Neuronal stem cell (in vitro differentiated cells): ENCODE results near the gene CYBA.
"Not testable (repeated sequence)": the region's sequence is repeated elsewhere in the genome, so short reads cannot be mapped to it uniquely, and the experiment has no call there.

Experiments used
- DNase-seq: peaks from one replicate; pipeline ENCODE4 v3.0.0-alpha.2; 2013; ENCODE audit warnings: low spot score
- H2AFZ ChIP-seq: one replicate; pipeline ENCODE4 v1.6.1; 2013; ENCODE audit warnings: mild to moderate bottlenecking, low read length, inconsistent platforms
- H2AK5ac ChIP-seq: 2 replicates; pipeline ENCODE4 v1.6.1; 2013; ENCODE audit warnings: low read depth, mild to moderate bottlenecking, inconsistent platforms, low read length, moderate library complexity, mixed read lengths
- H2BK120ac ChIP-seq: 2 replicates; pipeline ENCODE4 v1.6.1; 2013; ENCODE audit warnings: low read depth, mild to moderate bottlenecking, inconsistent platforms, low read length, moderate library complexity, mixed read lengths
- H2BK12ac ChIP-seq: one replicate; pipeline ENCODE4 v1.6.1; 2013; ENCODE audit warnings: low read length, inconsistent platforms
- H2BK15ac ChIP-seq: 2 replicates; pipeline ENCODE4 v1.6.1; 2013; ENCODE audit warnings: mild to moderate bottlenecking, low read length, inconsistent platforms, mixed read lengths
- H2BK5ac ChIP-seq: one replicate; pipeline ENCODE4 v1.6.1; 2013; ENCODE audit warnings: inconsistent platforms, mild to moderate bottlenecking, low read length, moderate library complexity
- H3K14ac ChIP-seq: one replicate; pipeline ENCODE4 v1.6.1; 2013; ENCODE audit warnings: low read length, inconsistent platforms
- H3K18ac ChIP-seq: 2 replicates; pipeline ENCODE4 v1.6.1; 2013; ENCODE audit warnings: low read length, inconsistent platforms
- H3K23ac ChIP-seq: 2 replicates; pipeline ENCODE4 v1.6.1; 2013; ENCODE audit warnings: low read depth, mild to moderate bottlenecking, mixed read lengths, low read length, inconsistent platforms; ENCODE audit not compliant: poor library complexity
- H3K27ac ChIP-seq: replicated peaks from 3 replicates; pipeline ENCODE4 v1.5.1; 2013; ENCODE audit warnings: low read length, inconsistent platforms
- H3K27me3 ChIP-seq, 3 experiments: 2 replicates each; pipeline ENCODE4 v1.6.1; 2013; ENCODE audit warnings: low read length in 3 of 3, mild to moderate bottlenecking in 2 of 3, inconsistent platforms in 1 of 3, low read depth in 1 of 3, mixed read lengths in 1 of 3, moderate library complexity in 1 of 3; ENCODE audit not compliant: control insufficient read depth in 3 of 3, insufficient read depth in 3 of 3
- H3K36me3 ChIP-seq, 2 donors: replicated peaks in 1 of 2; 2 replicates each; pipeline ENCODE4 v1.6.1; 2013; ENCODE audit warnings: low read length in 2 of 2; ENCODE audit not compliant: control insufficient read depth in 2 of 2, insufficient read depth in 2 of 2
- H3K4ac ChIP-seq: 2 replicates; pipeline ENCODE4 v1.6.1; 2013; ENCODE audit warnings: inconsistent platforms, mild to moderate bottlenecking, low read length, moderate library complexity
- H3K4me1 ChIP-seq, 2 donors: 1 replicate in 1 of 2; 2 replicates in 1 of 2; pipeline ENCODE4 v1.6.1; 2013; ENCODE audit warnings: low read length in 2 of 2, low read depth in 1 of 2; ENCODE audit not compliant: control insufficient read depth in 2 of 2, insufficient read depth in 1 of 2
- H3K4me2 ChIP-seq: one replicate; pipeline ENCODE4 v1.6.1; 2013; ENCODE audit warnings: mild to moderate bottlenecking, low read length, inconsistent platforms; ENCODE audit not compliant: insufficient read depth, poor library complexity, severe bottlenecking
- H3K4me3 ChIP-seq, 2 donors: 2 replicates each; pipeline ENCODE4 v1.5.1; 2013; ENCODE audit warnings: low read length in 2 of 2, mild to moderate bottlenecking in 2 of 2, inconsistent platforms in 1 of 2, moderate library complexity in 1 of 2
- H3K79me1 ChIP-seq: one replicate; pipeline ENCODE4 v1.6.1; 2013; ENCODE audit warnings: low read depth, mild to moderate bottlenecking, inconsistent platforms, low read length, moderate library complexity
- H3K9ac ChIP-seq: one replicate; pipeline ENCODE4 v1.6.1; 2013; ENCODE audit warnings: mild to moderate bottlenecking, low read depth, low read length, inconsistent platforms; ENCODE audit not compliant: poor library complexity
- H3K9me3 ChIP-seq, 2 donors: replicated peaks in 1 of 2; 2 replicates each; pipeline versions ENCODE3 to v1.6.1; 2013; ENCODE audit warnings: low read length in 2 of 2, mild to moderate bottlenecking in 2 of 2, inconsistent platforms in 1 of 2, low read depth in 1 of 2, mixed read lengths in 1 of 2, moderate library complexity in 1 of 2; ENCODE audit not compliant: control insufficient read depth in 2 of 2, insufficient read depth in 1 of 2
- H4K8ac ChIP-seq: one replicate; pipeline ENCODE4 v1.6.1; 2013; ENCODE audit warnings: low read depth, mild to moderate bottlenecking, inconsistent platforms, low read length, moderate library complexity
- H4K91ac ChIP-seq: one replicate; pipeline ENCODE4 v1.6.1; 2013; ENCODE audit warnings: low read length, low read depth, mild to moderate bottlenecking, inconsistent platforms; ENCODE audit not compliant: poor library complexity
- WGBS, 2 donors: extraction: QIAGEN DNeasy Blood & Tissue Kit; methylation state at CpG; one replicate each; pipeline ENCODE4 v1.1.7; 2013; ENCODE audit warnings: missing lambda C conversion rate in 2 of 2, mixed read lengths in 1 of 2; ENCODE audit not compliant: insufficient read length in 2 of 2, insufficient replicate concordance in 1 of 2; ENCODE audit errors: extremely low coverage in 2 of 2; 5-methylcytosine and 5-hydroxymethylcytosine counted together

Gene CYBA

DNA sequence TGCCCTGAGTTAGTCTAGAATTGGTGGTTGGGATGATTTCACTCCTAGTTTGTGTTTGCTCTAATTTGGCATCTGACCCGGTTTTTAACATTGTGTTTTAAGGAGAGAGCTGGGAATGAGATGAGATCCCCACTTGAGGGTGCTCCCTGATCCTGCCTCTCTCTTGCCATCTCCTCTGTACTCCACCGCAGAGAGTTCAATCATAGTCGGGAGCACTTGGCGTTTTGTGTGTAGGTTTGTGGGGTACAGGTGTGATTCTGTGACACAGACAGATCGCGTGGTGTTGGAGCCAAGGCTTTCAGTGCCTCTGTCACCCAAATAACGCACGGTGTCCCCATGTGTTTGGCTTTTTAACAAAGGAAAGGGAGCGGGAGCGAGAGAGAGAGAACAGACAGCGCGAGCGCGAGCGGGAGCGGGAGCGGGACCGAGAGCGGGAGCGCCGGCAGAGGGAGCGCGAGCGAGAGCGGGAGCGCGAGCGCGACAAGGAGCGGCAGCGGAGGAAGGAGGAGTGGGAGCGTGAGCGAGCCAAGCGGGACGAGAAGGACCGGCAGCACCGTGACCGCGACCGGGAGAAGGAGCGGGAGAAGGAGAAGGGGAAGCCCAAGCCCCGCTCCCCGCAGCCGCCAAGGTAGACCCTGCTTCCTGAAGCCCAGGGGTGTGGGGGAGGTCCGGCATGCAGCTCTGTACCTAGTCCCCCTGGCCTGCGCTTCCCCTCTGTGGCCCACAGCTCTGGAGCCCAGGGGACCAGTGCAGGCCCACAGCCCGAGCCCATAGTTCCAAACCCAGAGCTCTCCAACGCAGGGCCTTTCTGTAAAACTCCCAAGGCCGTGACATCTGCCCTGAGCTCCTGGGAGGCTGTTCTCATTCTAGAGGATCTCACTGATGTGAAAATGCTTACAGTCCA, 39.7 kb downstream of the CYBA start:
- no peak overlapping the region for H3K4me3 ChIP-seq
- peak overlapping the region; percentile 49 for H3K23ac ChIP-seq
- no peak overlapping the region for H3K27ac ChIP-seq
- H3K36me3 ChIP-seq: peaks cover 42 to 95% of the 10 kb centered on the region in 2 donors
- WGBS, 2 donors: no CpG with 5 or more reads among the region's 49 CpGs
- peak; percentile 18 for DNase-seq
- peaks cover 0 to 1% (median 0%) of the 10 kb centered on the region in 3 experiments for H3K27me3 ChIP-seq
- H3K4me2 ChIP-seq: peak overlapping the region; percentile 12
- H2BK15ac ChIP-seq: no peak overlapping the region
- H3K14ac ChIP-seq: peak overlapping the region; percentile 39
- no peak overlapping the region for H2BK120ac ChIP-seq
- no peak overlapping the region for H4K91ac ChIP-seq
- peak overlapping the region; percentile 51 for H2AK5ac ChIP-seq
- no peak overlapping the region for H2BK12ac ChIP-seq
- no peak overlapping the region for H3K4ac ChIP-seq
- H3K9me3 ChIP-seq: no peaks in the 10 kb centered on the region
- H2AFZ ChIP-seq: no peak overlapping the region
- no peak overlapping the region for H4K8ac ChIP-seq
- peaks cover 4% of the 10 kb centered on the region for H3K79me1 ChIP-seq
- H3K4me1 ChIP-seq: peaks cover 0 to 6% of the 10 kb centered on the region in 2 donors
- H3K9ac ChIP-seq: no peak overlapping the region
- peak overlapping the region; percentile 38 for H3K18ac ChIP-seq
- no peak overlapping the region for H2BK5ac ChIP-seq

DNA sequence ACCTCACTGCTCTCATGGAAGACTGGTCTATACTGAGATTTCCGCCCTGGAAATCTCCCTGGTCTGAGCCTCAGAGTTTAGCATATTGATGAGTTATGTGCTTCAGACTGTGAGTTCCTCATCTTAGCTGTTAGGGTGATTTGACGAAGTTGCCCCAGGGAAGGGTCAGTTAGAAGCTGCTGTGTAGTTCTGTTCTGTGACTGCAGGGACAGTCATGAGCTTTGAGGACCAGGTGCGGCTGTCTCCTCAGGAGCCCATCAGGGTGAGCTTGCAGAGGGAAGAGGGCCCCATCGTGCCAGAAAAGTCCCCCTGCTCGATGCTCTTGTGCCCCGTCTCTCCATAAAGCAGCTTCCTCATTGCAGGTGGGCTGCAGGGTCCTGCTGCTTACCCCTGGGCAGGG, 40.8 kb downstream of the CYBA start:
- peaks cover 0 to 1% (median 0%) of the 10 kb centered on the region in 3 experiments for H3K27me3 ChIP-seq
- H3K4me1 ChIP-seq: peaks cover 0 to 6% of the 10 kb centered on the region in 2 donors
- no peak for DNase-seq
- no peak overlapping the region for H4K91ac ChIP-seq
- peaks cover 4% of the 10 kb centered on the region for H3K79me1 ChIP-seq
- no peaks in the 10 kb centered on the region for H3K9me3 ChIP-seq
- H4K8ac ChIP-seq: no peak overlapping the region
- whole genome bisulfite sequencing, 2 donors: no CpG with 5 or more reads among the region's 6 CpGs
- H3K4me3 ChIP-seq: no peak overlapping the region
- no peak overlapping the region for H2BK120ac ChIP-seq
- no peak overlapping the region for H2BK5ac ChIP-seq
- H2AK5ac ChIP-seq: no peak overlapping the region
- H3K18ac ChIP-seq: no peak overlapping the region
- H3K27ac ChIP-seq: no peak overlapping the region
- H3K4ac ChIP-seq: no peak overlapping the region
- no peak overlapping the region for H3K23ac ChIP-seq
- H2AFZ ChIP-seq: no peak overlapping the region
- H3K4me2 ChIP-seq: no peak overlapping the region
- no peak overlapping the region for H3K14ac ChIP-seq
- no peak overlapping the region for H2BK15ac ChIP-seq
- H3K36me3 ChIP-seq: peaks cover 46 to 95% of the 10 kb centered on the region in 2 donors
- H2BK12ac ChIP-seq: no peak overlapping the region
- H3K9ac ChIP-seq: no peak overlapping the region

GRCh38 chr16:88609426-88609825, 41.4 kb downstream of the CYBA start:
- H2AFZ ChIP-seq, H3K4ac ChIP-seq, H3K27me3 ChIP-seq, H3K23ac ChIP-seq, H4K91ac ChIP-seq, H3K27ac ChIP-seq, H2BK12ac ChIP-seq, H3K4me1 ChIP-seq, H2BK15ac ChIP-seq, H3K9me3 ChIP-seq, H3K79me1 ChIP-seq, H2AK5ac ChIP-seq, H2BK5ac ChIP-seq, H3K9ac ChIP-seq, DNase-seq, H3K18ac ChIP-seq, H3K4me2 ChIP-seq, H2BK120ac ChIP-seq, H3K14ac ChIP-seq, H3K4me3 ChIP-seq, H4K8ac ChIP-seq: not testable (repeated sequence)
- no CpG with 5 or more reads among the region's 8 CpGs for WGBS, 2 donors
- H3K36me3 ChIP-seq: peaks cover 45 to 96% of the 10 kb centered on the region in 2 donors

- no peak overlapping the region for H3K9ac ChIP-seq
- WGBS, 2 donors: no CpG with 5 or more reads among the region's 6 CpGs
- H3K36me3 ChIP-seq: peaks cover 40 to 92% of the 10 kb centered on the region in 2 donors
- H2BK120ac ChIP-seq: no peak overlapping the region
- no peak overlapping the region for H3K4ac ChIP-seq
- no peak overlapping the region for H2AK5ac ChIP-seq
- H4K8ac ChIP-seq: no peak overlapping the region
- no peak overlapping the region for H3K23ac ChIP-seq
- no peak overlapping the region for H3K27ac ChIP-seq
- H3K27me3 ChIP-seq: peaks cover 0 to 1% (median 0%) of the 10 kb centered on the region in 3 experiments
- no peak overlapping the region for H3K4me2 ChIP-seq
- no peak for DNase-seq
- no peak overlapping the region for H2BK12ac ChIP-seq
- no peak overlapping the region for H2AFZ ChIP-seq
- H2BK5ac ChIP-seq: no peak overlapping the region
- H2BK15ac ChIP-seq: no peak overlapping the region
- H3K18ac ChIP-seq: no peak overlapping the region
- no peak overlapping the region for H3K14ac ChIP-seq
- H3K9me3 ChIP-seq: no peaks in the 10 kb centered on the region
- peaks cover 0 to 6% of the 10 kb centered on the region in 2 donors for H3K4me1 ChIP-seq
- H3K4me3 ChIP-seq: no peak overlapping the region
- H3K79me1 ChIP-seq: no peaks in the 10 kb centered on the region
- no peak overlapping the region for H4K91ac ChIP-seq
These were observed 42.8 kb downstream of the CYBA start for GRCh38 chr16:88608076-88608475.
